Keratinocyte (primary cell): ENCODE data around the gene MXRA8.

Source experiments
- CTCF ChIP-seq, 3 experiments: IDR thresholded peaks in 1 of 3; conservative IDR thresholded peaks in 1 of 3; optimal IDR thresholded peaks in 1 of 3; 2 replicates in 2 of 3; 3 replicates in 1 of 3; pipeline versions ENCODE3 to v1.5.1; 2011; ENCODE audit warnings: low read length in 3 of 3, mild to moderate bottlenecking in 3 of 3, moderate library complexity in 2 of 3, control low read depth in 1 of 3, inconsistent platforms in 1 of 3; ENCODE audit not compliant: insufficient read depth in 2 of 3; ENCODE audit errors: extremely low read depth in 1 of 3
- EZH2 ChIP-seq: IDR thresholded peaks from one replicate; pipeline ENCODE4 v1.6.1; 2012; ENCODE audit warnings: inconsistent platforms, mild to moderate bottlenecking, low read length, moderate library complexity

- no peak for TF ChIP-seq CTCF (optimal IDR thresholded peaks at IDR 0.05 in 1 of 3, IDR thresholded peaks at IDR 0.05 in 1 of 3, conservative IDR thresholded peaks at IDR 0.05 in 1 of 3; ENCODE audit: extremely low read depth in 1 of 3, insufficient read depth in 2 of 3, low read length in 3 of 3)
- no peak for TF ChIP-seq EZH2
Observed at GRCh38 chr1:1381294-1381693, 22.9 kb upstream of the MXRA8 start.
